Myocyte (in vitro differentiated cells): Measurements from ENCODE around the gene ABCD4. TPM values are rescaled to one million over a fixed set of nuclear protein-coding genes. Genes with fewer than 3 reads are reported as not detected.

Experiments
- DNase-seq: peaks from one replicate; pipeline ENCODE4 v3.0.0-alpha.2; 2012; ENCODE audit warnings: low read depth
- total RNA-seq: library from RNA; depleted of rRNA; stranded (reverse); fragments of >200 nt; gene quantifications from 2 replicates; pipeline ENCODE4 v1.2.3, GENCODE V29; 2014

ABCD4 gene
- total RNA-seq, 1 donor from 2014 or later = 20.0 TPM

- no peak for DNase-seq
Observed at GRCh38 chr14:74260525-74261233, 42.1 kb downstream of the ABCD4 start.

GRCh38 chr14:74259513-74259912 lies 43.2 kb downstream of the ABCD4 start:
- DNase-seq = no peak

- no peak for DNase-seq
Observed at GRCh38 chr14:74258764-74259035, 44.0 kb downstream of the ABCD4 start.

- no peak for DNase-seq
Observed at GRCh38 chr14:74257941-74258763, 44.6 kb downstream of the ABCD4 start.

GRCh38 chr14:74257078-74257940 lies 45.4 kb downstream of the ABCD4 start:
- peak; percentile 33 for DNase-seq

- DNase-seq = peak; percentile 41
Observed at GRCh38 chr14:74255281-74255680, 47.5 kb downstream of the ABCD4 start.

- no peak for DNase-seq
Observed at GRCh38 chr14:74249433-74250375, 53.0 kb downstream of the ABCD4 start.

GRCh38 chr14:74248017-74248416 lies 54.7 kb downstream of the ABCD4 start:
- DNase-seq = no peak

GRCh38 chr14:74246542-74246941 lies 56.2 kb downstream of the ABCD4 start:
- no peak for DNase-seq

GRCh38 chr14:74245292-74245691 lies 57.4 kb downstream of the ABCD4 start:
- no peak for DNase-seq

GRCh38 chr14:74244115-74244514 lies 58.6 kb downstream of the ABCD4 start:
- DNase-seq = no peak

GRCh38 chr14:74243051-74243450 lies 59.7 kb downstream of the ABCD4 start:
- DNase-seq = no peak

GRCh38 chr14:74242780-74243042 lies 60.0 kb downstream of the ABCD4 start:
- no peak for DNase-seq

- no peak for DNase-seq
Observed at GRCh38 chr14:74242021-74242779, 60.5 kb downstream of the ABCD4 start.

GRCh38 chr14:74241652-74242017 lies 61.1 kb downstream of the ABCD4 start:
- no peak for DNase-seq

- DNase-seq = no peak
Observed at GRCh38 chr14:74240794-74241651, 61.7 kb downstream of the ABCD4 start.

GRCh38 chr14:74239848-74240793 lies 62.6 kb downstream of the ABCD4 start:
- DNase-seq = no peak
